ENCODE results near the gene NR2C1. TPM values are rescaled to one million over a fixed set of nuclear protein-coding genes. Genes with fewer than 3 reads are reported as not detected.

Gene NR2C1
- total RNA-seq, 2 experiments from 2014 or later = 42.8 to 43.4 TPM

GRCh38 chr12:95022477-95022876 lies 50.9 kb downstream of the NR2C1 start:
- H3K27ac ChIP-seq (ENCODE audit: low read depth, low read length, poor library complexity, severe bottlenecking) = no peak overlapping the region
- CTCF ChIA-PET (ENCODE audit: unreplicated experiment) = no interaction called here
- H4K20me1 ChIP-seq (ENCODE audit: insufficient read depth, low read length) = no peaks in the 10 kb centered on the region
- peaks cover 4% of the 10 kb centered on the region for H3K4me1 ChIP-seq (ENCODE audit: insufficient read depth, low read length, poor library complexity, severe bottlenecking)
- no peaks in the 10 kb centered on the region for H3K79me2 ChIP-seq (ENCODE audit: insufficient read depth, low read depth, low read length)
- peaks cover 29% of the 10 kb centered on the region for H3K36me3 ChIP-seq (ENCODE audit: insufficient read depth, low read length)
- intact Hi-C loops (cut with micrococcal nuclease; ENCODE audit: unreplicated experiment) = no loop called here
- no peak overlapping the region for H3K4me3 ChIP-seq (ENCODE audit: low read depth, low read length, poor library complexity, severe bottlenecking)
- no peaks in the 10 kb centered on the region for H3K9me2 ChIP-seq (ENCODE audit: insufficient read depth, low read length)
- no peak for DNase-seq (ENCODE audit: low spot score)
- TF ChIP-seq CTCF (conservative IDR thresholded peaks at IDR 0.05; ENCODE audit: low read length) = 0 out of 2 replicates have a peak, but pooled peaks have one; percentile 16
- TF ChIP-seq EZH2phosphoT487 (IDR thresholded peaks at IDR 0.05; ENCODE audit: borderline replicate concordance, low read depth, low read length) = no peak
- no peak overlapping the region for H2AFZ ChIP-seq (ENCODE audit: low read length)
- no TSS peak for BruUV-seq (replicated peaks)
- H3K9me3 ChIP-seq (ENCODE audit: low read length) = no peaks in the 10 kb centered on the region
- no peak overlapping the region for H3K4me2 ChIP-seq (ENCODE audit: low read length)
- POLR2A ChIA-PET = interaction anchor here (1.6 kb wide), 1 partner anchor 9 kb away, joined by 4 read pairs; no protein-coding TSS in a partner anchor

GRCh38 chr12:95017482-95017881 lies 55.9 kb downstream of the NR2C1 start:
- intact Hi-C loops (cut with micrococcal nuclease; ENCODE audit: unreplicated experiment) = no loop called here
- no TSS peak for BruUV-seq (replicated peaks)
- no peak overlapping the region for H3K4me2 ChIP-seq (ENCODE audit: low read length)
- H3K79me2 ChIP-seq (ENCODE audit: insufficient read depth, low read depth, low read length) = no peaks in the 10 kb centered on the region
- no peak overlapping the region for H3K4me3 ChIP-seq (ENCODE audit: low read depth, low read length, poor library complexity, severe bottlenecking)
- ChIA-PET CTCF (ENCODE audit: unreplicated experiment) (no interaction called here), POLR2A (no interaction called here)
- TF ChIP-seq CTCF (conservative IDR thresholded peaks at IDR 0.05; ENCODE audit: low read length) = no peak
- no peak for TF ChIP-seq EZH2phosphoT487 (IDR thresholded peaks at IDR 0.05; ENCODE audit: borderline replicate concordance, low read depth, low read length)
- H3K9me3 ChIP-seq (ENCODE audit: low read length) = peaks cover 7% of the 10 kb centered on the region; the same call in 1 of the 2 replicates
- peaks cover 3% of the 10 kb centered on the region for H3K36me3 ChIP-seq (ENCODE audit: insufficient read depth, low read length)
- no peaks in the 10 kb centered on the region for H4K20me1 ChIP-seq (ENCODE audit: insufficient read depth, low read length)
- no peak overlapping the region for H3K27ac ChIP-seq (ENCODE audit: low read depth, low read length, poor library complexity, severe bottlenecking)
- peaks cover 8% of the 10 kb centered on the region for H3K4me1 ChIP-seq (ENCODE audit: insufficient read depth, low read length, poor library complexity, severe bottlenecking)
- H3K9me2 ChIP-seq (ENCODE audit: insufficient read depth, low read length) = no peaks in the 10 kb centered on the region
- no peak overlapping the region for H2AFZ ChIP-seq (ENCODE audit: low read length)
- peak; percentile 31 for DNase-seq (ENCODE audit: low spot score)

- Histone ChIP-seq H3K4me2 (ENCODE audit: low read length) (no peak overlapping the region), H3K4me1 (ENCODE audit: insufficient read depth, low read length, poor library complexity, severe bottlenecking) (peaks cover 8% of the 10 kb centered on the region), H4K20me1 (ENCODE audit: insufficient read depth, low read length) (no peaks in the 10 kb centered on the region), H3K79me2 (ENCODE audit: insufficient read depth, low read depth, low read length) (no peaks in the 10 kb centered on the region), H3K9me2 (ENCODE audit: insufficient read depth, low read length) (no peaks in the 10 kb centered on the region), H3K9me3 (ENCODE audit: low read length) (peaks cover 7% of the 10 kb centered on the region; the same call in 1 of the 2 replicates), H3K36me3 (ENCODE audit: insufficient read depth, low read length) (no peaks in the 10 kb centered on the region; the same call in none of the 2 replicates), H3K27ac (ENCODE audit: low read depth, low read length, poor library complexity, severe bottlenecking) (no peak overlapping the region), H2AFZ (ENCODE audit: low read length) (no peak overlapping the region), H3K4me3 (ENCODE audit: low read depth, low read length, poor library complexity, severe bottlenecking) (no peak overlapping the region)
- TF ChIP-seq EZH2phosphoT487 (IDR thresholded peaks at IDR 0.05; ENCODE audit: borderline replicate concordance, low read depth, low read length) = no peak
- TF ChIP-seq CTCF (conservative IDR thresholded peaks at IDR 0.05; ENCODE audit: low read length) = no peak
- DNase-seq (ENCODE audit: low spot score) = no peak
- ChIA-PET CTCF (ENCODE audit: unreplicated experiment) (no interaction called here), POLR2A (interaction anchor here (0.8 to 2.4 kb wide), 2 partner anchors 12 to 26 kb away, joined by 4 to 8 read pairs; partner anchors contain the start of gene NDUFA12)
- no TSS peak for BruUV-seq (replicated peaks)
- intact Hi-C loops (cut with micrococcal nuclease; ENCODE audit: unreplicated experiment) = no loop called here
These were observed 57.3 kb downstream of the NR2C1 start for GRCh38 chr12:95016120-95016519.
